MCF 10A (cell line): ENCODE measurements around the gene DLG2. TPM values are rescaled to one million over a fixed set of nuclear protein-coding genes. Genes with fewer than 3 reads are reported as not detected.

Experiments
- BruUV-seq: library from RNA; stranded (reverse); fragments of 400-500 nt; replicated peaks from 2 replicates; lab custom pipeline; 2021; lab: Mats Ljungman, UMichigan
- CTCF ChIA-PET: fragments of 300-600 bp; sonication (Branson Sonifier 250); formaldehyde crosslinking; extraction: SDS; loops from one replicate; lab custom pipeline; 2021; ENCODE audit warnings: antibody characterized with exemption, inconsistent platforms; lab: Yijun Ruan, JAX
- POLR2A ChIA-PET: fragments of 300-600, 350-650 bp; sonication (Branson Sonifier 250); formaldehyde crosslinking; extraction: SDS; loops from one replicate; lab custom pipeline; 2020; ENCODE audit warnings: antibody characterized with exemption, inconsistent platforms; lab: Yijun Ruan, JAX
- DNase-seq: peaks from one replicate; pipeline ENCODE4 v3.0.0-alpha.2; 2018; ENCODE audit not compliant: unreplicated experiment
- H3K27ac Mint-ChIP-seq: one replicate; pipeline ENCODE4 v1.8.0; 2022; ENCODE audit warnings: mild to moderate bottlenecking, low read depth, mixed read lengths; ENCODE audit not compliant: unreplicated experiment
- H3K27me3 Mint-ChIP-seq: one replicate; pipeline ENCODE4 v1.8.0; 2022; ENCODE audit warnings: mixed read lengths; ENCODE audit not compliant: insufficient read depth, unreplicated experiment
- H3K36me3 Mint-ChIP-seq: one replicate; pipeline ENCODE4 v1.8.0; 2022; ENCODE audit warnings: mild to moderate bottlenecking, moderate library complexity, mixed read lengths; ENCODE audit not compliant: insufficient read depth, unreplicated experiment
- H3K4me1 Mint-ChIP-seq: one replicate; pipeline ENCODE4 v1.8.0; 2022; ENCODE audit warnings: mixed read lengths; ENCODE audit not compliant: insufficient read depth, unreplicated experiment
- H3K4me3 Mint-ChIP-seq: one replicate; pipeline ENCODE4 v1.8.0; 2022; ENCODE audit warnings: mild to moderate bottlenecking, moderate library complexity, mixed read lengths; ENCODE audit not compliant: unreplicated experiment
- H3K9me3 Mint-ChIP-seq: one replicate; pipeline ENCODE4 v1.8.0; 2022; ENCODE audit warnings: mixed read lengths; ENCODE audit not compliant: unreplicated experiment
- intact Hi-C: fragments of 100-400 bp; cut with micrococcal nuclease; formaldehyde crosslinking; loops from 2 replicates; pipeline ENCODE4 v1.14.1; 2022
- total RNA-seq: library from RNA; stranded (reverse); gene quantifications from 2 replicates; pipeline ENCODE4 v1.2.3, GENCODE V29; 2022
- TF ChIP-seq, protein P1 (sequence below): fragments of 200-600 bp; IDR thresholded peaks from one replicate; pipeline ENCODE4 v1.8.0; 2022; ENCODE audit warnings: antibody characterized with exemption, mild to moderate bottlenecking; ENCODE audit not compliant: unreplicated experiment

The DLG2 gene
- total RNA-seq, 1 experiment from 2014 or later, result 0.26 TPM

DNA sequence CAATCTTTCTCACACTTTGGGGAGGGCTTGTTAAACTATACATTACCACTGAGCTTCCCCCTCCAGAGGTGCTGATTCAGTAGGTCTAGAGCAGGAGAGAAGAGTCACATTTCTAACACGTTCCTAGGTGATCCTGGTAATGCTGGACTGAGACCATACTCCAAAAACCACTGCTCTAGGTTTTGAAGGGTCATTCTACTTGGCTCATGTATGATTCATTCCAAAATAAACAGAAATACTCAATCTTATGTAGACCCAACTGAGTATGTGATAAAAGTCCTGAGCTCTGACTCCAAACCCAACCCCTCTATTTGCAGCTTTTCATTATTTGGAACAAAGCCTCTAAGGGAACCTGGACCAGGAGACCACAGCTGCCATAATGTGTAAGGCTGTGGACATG, 1558.1 kb downstream of the DLG2 start:
- Mint-ChIP-seq H3K27ac (no peak overlapping the region), H3K4me3 (no peak overlapping the region), H3K9me3 (peaks cover 10% of the 10 kb centered on the region), H3K27me3 (no peaks in the 10 kb centered on the region), H3K36me3 (no peaks in the 10 kb centered on the region), H3K4me1 (no peaks in the 10 kb centered on the region)
- DNase-seq, result no peak
- TF ChIP-seq, protein P1, sequence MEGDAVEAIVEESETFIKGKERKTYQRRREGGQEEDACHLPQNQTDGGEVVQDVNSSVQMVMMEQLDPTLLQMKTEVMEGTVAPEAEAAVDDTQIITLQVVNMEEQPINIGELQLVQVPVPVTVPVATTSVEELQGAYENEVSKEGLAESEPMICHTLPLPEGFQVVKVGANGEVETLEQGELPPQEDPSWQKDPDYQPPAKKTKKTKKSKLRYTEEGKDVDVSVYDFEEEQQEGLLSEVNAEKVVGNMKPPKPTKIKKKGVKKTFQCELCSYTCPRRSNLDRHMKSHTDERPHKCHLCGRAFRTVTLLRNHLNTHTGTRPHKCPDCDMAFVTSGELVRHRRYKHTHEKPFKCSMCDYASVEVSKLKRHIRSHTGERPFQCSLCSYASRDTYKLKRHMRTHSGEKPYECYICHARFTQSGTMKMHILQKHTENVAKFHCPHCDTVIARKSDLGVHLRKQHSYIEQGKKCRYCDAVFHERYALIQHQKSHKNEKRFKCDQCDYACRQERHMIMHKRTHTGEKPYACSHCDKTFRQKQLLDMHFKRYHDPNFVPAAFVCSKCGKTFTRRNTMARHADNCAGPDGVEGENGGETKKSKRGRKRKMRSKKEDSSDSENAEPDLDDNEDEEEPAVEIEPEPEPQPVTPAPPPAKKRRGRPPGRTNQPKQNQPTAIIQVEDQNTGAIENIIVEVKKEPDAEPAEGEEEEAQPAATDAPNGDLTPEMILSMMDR, result no peak
- POLR2A ChIA-PET, result no interaction called here
- no TSS peak for BruUV-seq
- CTCF ChIA-PET, result interaction anchor here (0.5 to 1.3 kb wide), 2 partner anchors 12 to 17 kb away, joined by 3 read pairs; no protein-coding TSS in a partner anchor
- intact Hi-C loops, result no loop called here

DNA sequence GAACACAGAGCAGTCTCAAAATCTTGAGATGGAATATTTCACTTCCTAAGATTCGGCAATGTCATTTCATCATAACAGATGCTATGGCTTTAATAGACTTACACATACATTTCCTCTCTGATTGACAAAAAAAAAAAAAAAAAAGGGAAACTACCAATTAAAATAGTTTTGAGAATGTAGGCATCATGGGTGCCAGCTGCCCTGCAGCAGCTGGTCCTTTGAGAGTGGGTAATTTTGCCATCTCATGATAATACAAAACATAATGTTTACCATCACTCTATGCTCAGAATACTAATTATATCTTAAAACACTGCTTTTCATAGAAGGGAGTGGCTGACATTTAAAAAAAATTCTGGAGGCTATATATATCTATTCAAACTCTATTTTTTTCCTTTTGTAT, 1565.4 kb downstream of the DLG2 start:
- intact Hi-C loops, result no loop called here
- no peak overlapping the region for H3K27ac Mint-ChIP-seq
- H3K36me3 Mint-ChIP-seq, result no peaks in the 10 kb centered on the region
- no peaks in the 10 kb centered on the region for H3K4me1 Mint-ChIP-seq
- no TSS peak for BruUV-seq
- no peak overlapping the region for H3K4me3 Mint-ChIP-seq
- H3K9me3 Mint-ChIP-seq, result peaks cover 8% of the 10 kb centered on the region
- no peak for DNase-seq
- POLR2A ChIA-PET, result no interaction called here
- no peaks in the 10 kb centered on the region for H3K27me3 Mint-ChIP-seq
- CTCF ChIA-PET, result no interaction called here
- TF ChIP-seq, protein P1, result no peak

DNA sequence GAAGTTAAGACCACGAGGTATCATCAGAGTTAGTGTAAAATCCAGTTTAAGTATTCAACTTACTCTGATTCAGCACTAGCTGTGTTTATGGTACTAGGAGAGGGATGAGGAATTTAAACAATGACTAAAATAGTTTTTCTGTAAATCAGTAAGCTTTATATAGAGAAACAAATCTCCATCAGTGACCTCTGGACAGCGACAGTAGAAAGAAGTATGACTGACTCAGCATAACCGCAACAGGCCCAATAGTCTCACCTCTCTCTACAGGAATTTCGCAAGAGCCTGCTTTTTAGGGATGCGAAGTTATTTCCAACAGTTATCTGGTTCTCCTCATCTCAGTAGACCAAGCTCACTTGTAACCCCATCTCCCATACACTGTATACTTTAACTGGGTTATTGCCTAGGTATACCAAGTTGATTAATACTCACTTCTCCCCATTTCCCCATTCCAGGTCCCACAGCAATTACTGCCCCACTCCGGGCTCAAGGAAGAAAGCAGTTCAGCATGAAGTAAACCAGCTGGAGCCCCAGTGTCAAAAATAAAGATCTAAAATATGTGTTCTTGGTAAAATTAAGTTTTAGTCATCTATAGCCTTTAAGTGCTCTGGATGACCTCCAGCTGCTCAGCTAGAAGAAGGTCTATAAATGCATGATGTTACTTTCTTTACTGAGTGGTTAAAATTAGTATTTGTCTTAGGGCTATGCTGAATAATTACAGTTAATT, 1570.3 kb downstream of the DLG2 start:
- H3K27ac Mint-ChIP-seq, result no peak overlapping the region
- H3K4me1 Mint-ChIP-seq, result no peaks in the 10 kb centered on the region
- CTCF ChIA-PET, result no interaction called here
- H3K4me3 Mint-ChIP-seq, result no peak overlapping the region
- no peaks in the 10 kb centered on the region for H3K36me3 Mint-ChIP-seq
- POLR2A ChIA-PET, result no interaction called here
- intact Hi-C loops, result no loop called here
- H3K9me3 Mint-ChIP-seq, result peaks cover 16% of the 10 kb centered on the region
- DNase-seq, result no peak
- BruUV-seq, result no TSS peak
- TF ChIP-seq, protein P1, result no peak
- H3K27me3 Mint-ChIP-seq, result no peaks in the 10 kb centered on the region

DNA sequence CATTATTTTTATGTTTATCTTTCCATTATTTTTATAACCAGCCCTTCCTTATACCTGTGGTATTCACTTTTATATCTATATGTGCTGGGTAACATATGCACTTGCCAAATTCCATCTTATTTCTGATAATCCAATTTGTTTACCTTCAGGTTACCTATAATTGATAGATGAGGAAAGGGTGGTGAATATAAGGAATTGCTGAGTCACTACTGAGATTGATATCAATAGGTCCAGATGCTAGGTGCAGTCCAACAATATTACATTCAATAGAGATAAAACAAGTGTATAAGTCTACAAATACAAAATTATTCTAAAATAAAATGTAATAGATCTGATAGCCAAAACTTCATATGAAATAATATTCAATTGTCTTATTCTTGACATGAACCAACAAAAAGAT, 1582.0 kb downstream of the DLG2 start:
- H3K27ac Mint-ChIP-seq, result no peak overlapping the region
- H3K36me3 Mint-ChIP-seq, result no peaks in the 10 kb centered on the region
- H3K27me3 Mint-ChIP-seq, result no peaks in the 10 kb centered on the region
- H3K4me3 Mint-ChIP-seq, result no peak overlapping the region
- POLR2A ChIA-PET, result no interaction called here
- CTCF ChIA-PET, result interaction anchor here (0.5 kb wide), 1 partner anchor 272 kb away, joined by 3 read pairs; no protein-coding TSS in a partner anchor
- TF ChIP-seq, protein P1, result no peak
- intact Hi-C loops, result no loop called here
- no peaks in the 10 kb centered on the region for H3K4me1 Mint-ChIP-seq
- no peak for DNase-seq
- H3K9me3 Mint-ChIP-seq, result peaks cover 9% of the 10 kb centered on the region
- BruUV-seq, result no TSS peak
